Testis (tissue), 3 donors: ENCODE data around the gene PRSS33. TPM values are rescaled to one million over a fixed set of nuclear protein-coding genes. Genes with fewer than 3 reads are reported as not detected.

Experiments
- DNase-seq: peaks from one replicate; pipeline ENCODE4 v3.0.0-alpha.2; 2019
- H3K27ac ChIP-seq, 2 donors: fragments of 200-600 bp; sonication (generic); one replicate each; pipeline ENCODE4 v1.5.1; 2019
- H3K27me3 ChIP-seq: fragments of 200-600 bp; sonication (generic); one replicate; pipeline ENCODE4 v1.5.1; 2019
- H3K36me3 ChIP-seq: fragments of 200-600 bp; sonication (generic); one replicate; pipeline ENCODE4 v1.5.1; 2017; ENCODE audit warnings: low read depth; ENCODE audit errors: missing control alignments
- H3K4me1 ChIP-seq: fragments of 200-600 bp; sonication (generic); one replicate; pipeline ENCODE4 v1.5.1; 2019
- H3K4me3 ChIP-seq, 2 donors: fragments of 200-600 bp; sonication (generic); one replicate each; pipeline ENCODE4 v1.5.1; 2017 to 2019
- H3K9me3 ChIP-seq: fragments of 200-600 bp; sonication (generic); one replicate; pipeline ENCODE4 v1.5.1; 2017
- POLR2A ChIP-seq: fragments of 450-650 bp; IDR thresholded peaks from one replicate; pipeline ENCODE4 v1.6.1; 2017; ENCODE audit warnings: antibody characterized with exemption, mild to moderate bottlenecking, moderate library complexity
- WGBS, 2 donors: methylation state at CpG; one replicate each; pipeline ENCODE4 v1.1.5; 2018; 5-methylcytosine and 5-hydroxymethylcytosine counted together
- intact Hi-C: fragments of 100-400 bp; cut with DNase I; formaldehyde crosslinking; loops from one replicate; pipeline ENCODE4 v1.15.1; 2023; ENCODE audit warnings: low total_unique reads
- polyA plus RNA-seq: library from polyadenylated mRNA; stranded (reverse); fragments of 350-450 nt; fragmentation: Illumina TruSeq; extraction: RNeasy Lipid Tissue Mini Kit (QIAGEN cat#74804); gene quantifications from one replicate; pipeline ENCODE4 v1.2.3, GENCODE V29; 2014; ENCODE audit warnings: low read depth, low replicate concordance; ENCODE audit not compliant: insufficient read depth
- total RNA-seq, 2 donors: library from RNA; depleted of rRNA; stranded (reverse); fragments of >200 nt; gene quantifications; one replicate each; pipeline ENCODE4 v1.2.3, GENCODE V29; 2016
- TF ChIP-seq, protein P1 (sequence below), 3 experiments: fragments of 450-650 bp in 2 of 3; fragments of 200-600 bp in 1 of 3; sonication (generic) in 1 of 3; IDR thresholded peaks; one replicate each; pipeline ENCODE4 v1.5.1; 2016 to 2019; ENCODE audit warnings: antibody characterized with exemption in 3 of 3, mild to moderate bottlenecking in 2 of 3, moderate library complexity in 1 of 3

PRSS33 gene
- total and polyA plus RNA-seq, 3 donors from 2014 or later = 0.93 to 4.4 TPM; not detected in 1

DNA sequence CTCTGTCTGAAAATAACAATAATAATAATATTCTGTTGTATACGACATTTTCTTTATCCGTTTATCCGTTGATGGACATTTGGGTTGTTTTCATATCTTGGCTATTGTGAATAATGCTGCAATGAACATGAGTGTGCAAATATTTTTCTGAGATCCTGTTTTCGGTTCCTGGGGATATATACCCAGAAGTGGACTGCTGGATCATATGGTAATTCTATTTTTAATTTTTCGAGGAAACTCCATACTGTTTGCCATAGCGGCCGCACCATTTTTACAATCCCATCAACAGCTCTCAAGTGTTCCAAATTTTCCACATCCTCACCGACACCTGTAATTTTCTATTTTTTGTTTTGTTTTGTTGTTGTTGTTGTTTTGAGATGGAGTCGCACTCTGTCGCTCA is 5.6 kb upstream of the PRSS33 start:
- Histone ChIP-seq H3K4me3 (no peak overlapping the region), H3K27ac (no peak overlapping the region), H3K4me1 (no peaks in the 10 kb centered on the region), H3K9me3 (no peaks in the 10 kb centered on the region), H3K36me3 (no peaks in the 10 kb centered on the region), H3K27me3 (no peaks in the 10 kb centered on the region)
- intact Hi-C loops = no loop called here
- 91 to 93% methylated on average over 10 of the region's 10 CpGs for WGBS, 2 donors
- no peak for TF ChIP-seq POLR2A
- TF ChIP-seq, protein P1, sequence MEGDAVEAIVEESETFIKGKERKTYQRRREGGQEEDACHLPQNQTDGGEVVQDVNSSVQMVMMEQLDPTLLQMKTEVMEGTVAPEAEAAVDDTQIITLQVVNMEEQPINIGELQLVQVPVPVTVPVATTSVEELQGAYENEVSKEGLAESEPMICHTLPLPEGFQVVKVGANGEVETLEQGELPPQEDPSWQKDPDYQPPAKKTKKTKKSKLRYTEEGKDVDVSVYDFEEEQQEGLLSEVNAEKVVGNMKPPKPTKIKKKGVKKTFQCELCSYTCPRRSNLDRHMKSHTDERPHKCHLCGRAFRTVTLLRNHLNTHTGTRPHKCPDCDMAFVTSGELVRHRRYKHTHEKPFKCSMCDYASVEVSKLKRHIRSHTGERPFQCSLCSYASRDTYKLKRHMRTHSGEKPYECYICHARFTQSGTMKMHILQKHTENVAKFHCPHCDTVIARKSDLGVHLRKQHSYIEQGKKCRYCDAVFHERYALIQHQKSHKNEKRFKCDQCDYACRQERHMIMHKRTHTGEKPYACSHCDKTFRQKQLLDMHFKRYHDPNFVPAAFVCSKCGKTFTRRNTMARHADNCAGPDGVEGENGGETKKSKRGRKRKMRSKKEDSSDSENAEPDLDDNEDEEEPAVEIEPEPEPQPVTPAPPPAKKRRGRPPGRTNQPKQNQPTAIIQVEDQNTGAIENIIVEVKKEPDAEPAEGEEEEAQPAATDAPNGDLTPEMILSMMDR (IDR thresholded peaks at IDR 0.05) = no peak
- DNase-seq = no peak

DNA sequence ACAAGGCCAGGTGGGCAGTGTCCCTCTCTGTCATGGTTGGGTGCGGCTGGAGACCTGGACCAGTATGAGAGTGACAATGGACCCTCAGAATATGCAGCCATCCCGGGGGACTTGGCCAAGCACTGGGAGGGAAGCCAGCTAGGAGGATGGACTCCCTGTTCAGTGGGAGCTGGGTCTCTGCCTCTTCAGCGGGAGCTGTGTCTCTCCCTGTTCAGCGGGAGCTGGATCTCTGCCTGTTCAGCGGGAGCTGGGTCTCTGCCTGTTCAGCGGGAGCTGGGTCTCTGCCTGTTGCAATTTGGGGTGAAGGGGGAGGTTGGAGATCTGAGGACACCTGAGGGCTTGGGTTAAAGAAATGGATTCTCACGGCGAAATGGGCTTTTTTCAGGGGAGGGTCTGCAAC is 3.8 kb upstream of the PRSS33 start:
- no peaks in the 10 kb centered on the region for H3K36me3 ChIP-seq
- no peaks in the 10 kb centered on the region for H3K27me3 ChIP-seq
- TF ChIP-seq, protein P1 (IDR thresholded peaks at IDR 0.05) = no peak
- no peak for TF ChIP-seq POLR2A
- 68 to 94% methylated on average over 3 to 8 of the region's 8 CpGs for WGBS, 2 donors
- H3K4me3 ChIP-seq = no peak overlapping the region
- H3K4me1 ChIP-seq = peaks cover 2% of the 10 kb centered on the region
- no peaks in the 10 kb centered on the region for H3K9me3 ChIP-seq
- DNase-seq = no peak
- intact Hi-C loops = no loop called here
- H3K27ac ChIP-seq = no peak overlapping the region

DNA sequence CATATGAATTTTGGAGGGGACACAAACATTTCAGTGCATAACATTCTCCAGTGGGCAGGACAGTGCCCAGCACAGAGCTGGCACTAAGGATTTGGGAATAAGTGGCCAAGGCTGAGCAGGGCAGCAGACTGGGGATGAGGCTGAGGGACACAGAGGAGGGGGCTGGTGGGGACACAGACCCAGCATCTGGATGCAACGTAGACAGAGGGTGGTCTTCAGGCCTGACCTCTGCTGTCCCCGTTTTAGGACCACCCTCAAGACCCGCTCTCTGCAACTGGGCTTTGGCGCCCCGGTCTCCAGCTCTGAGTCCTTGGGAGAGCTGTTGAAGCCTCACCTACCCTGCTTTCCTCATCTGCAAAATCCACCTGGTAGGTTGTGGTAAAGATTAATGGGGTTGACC is 3.3 kb upstream of the PRSS33 start:
- no peak for TF ChIP-seq POLR2A
- TF ChIP-seq, protein P1 (IDR thresholded peaks at IDR 0.05) = no peak
- no peak for DNase-seq
- intact Hi-C loops = no loop called here
- Histone ChIP-seq H3K36me3 (no peaks in the 10 kb centered on the region), H3K27ac (no peak overlapping the region), H3K4me1 (peaks cover 7% of the 10 kb centered on the region), H3K4me3 (no peak overlapping the region), H3K27me3 (no peaks in the 10 kb centered on the region), H3K9me3 (no peaks in the 10 kb centered on the region)
- 84 to 87% methylated on average over 5 of the region's 5 CpGs for WGBS, 2 donors

DNA sequence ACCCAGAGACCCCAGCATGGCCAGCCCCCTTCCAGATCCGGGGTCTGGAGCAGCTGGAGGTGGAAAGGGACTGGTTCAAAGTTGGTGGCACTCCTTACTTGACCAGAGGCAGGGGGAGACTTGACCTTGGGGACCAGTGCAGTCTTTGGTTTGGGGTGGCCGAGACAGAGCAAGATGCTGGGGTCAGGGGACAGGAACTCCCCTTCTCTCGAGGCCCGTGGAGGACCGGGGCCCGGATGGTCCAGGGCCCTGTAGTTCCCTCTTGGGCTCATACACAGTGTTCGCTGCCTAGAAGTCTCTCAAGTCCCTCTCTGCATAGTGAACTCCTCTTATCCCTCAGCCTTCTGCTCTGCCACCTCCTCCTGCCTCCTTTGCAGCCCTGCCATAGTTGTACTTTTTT is 601 bp upstream of the PRSS33 start:
- H3K36me3 ChIP-seq = no peaks in the 10 kb centered on the region
- TF ChIP-seq, protein P1 (IDR thresholded peaks at IDR 0.05) = no peak
- TF ChIP-seq POLR2A = no peak
- H3K27ac ChIP-seq = no peak overlapping the region
- H3K4me1 ChIP-seq = peaks cover 13% of the 10 kb centered on the region
- WGBS, 2 donors = 41 to 43% methylated on average over 6 to 7 of the region's 7 CpGs
- no peaks in the 10 kb centered on the region for H3K27me3 ChIP-seq
- no peak for DNase-seq
- no peaks in the 10 kb centered on the region for H3K9me3 ChIP-seq
- H3K4me3 ChIP-seq = no peak overlapping the region
- intact Hi-C loops = no loop called here

DNA sequence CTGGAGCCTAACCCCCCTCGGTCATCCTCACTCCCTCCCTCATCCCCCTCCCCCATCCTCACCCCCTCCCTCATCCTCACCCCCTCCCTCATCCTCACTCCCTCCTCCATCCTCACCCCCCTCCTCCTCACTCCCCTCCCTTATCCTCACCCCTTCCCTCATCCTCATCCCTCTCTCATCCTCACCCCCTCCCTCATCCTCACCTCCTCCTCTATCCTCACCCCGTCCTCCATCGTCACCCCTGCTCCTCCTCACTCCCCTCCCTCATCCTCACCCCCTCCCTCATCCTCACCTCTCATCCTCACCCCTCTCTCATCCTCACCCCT is 571 bp downstream of the PRSS33 start:
- 54 to 68% methylated on average over 3 of the region's 3 CpGs for WGBS, 2 donors
- Histone ChIP-seq H3K36me3 (no peaks in the 10 kb centered on the region), H3K9me3 (no peaks in the 10 kb centered on the region), H3K27me3 (no peaks in the 10 kb centered on the region), H3K27ac (no peak overlapping the region), H3K4me3 (no peak overlapping the region), H3K4me1 (peaks cover 13% of the 10 kb centered on the region)
- no peak for DNase-seq
- intact Hi-C loops = no loop called here
- TF ChIP-seq, protein P1 (IDR thresholded peaks at IDR 0.05) = no peak
- no peak for TF ChIP-seq POLR2A
